Stimulated activated CD4-positive, alpha-beta T cell treated with anti-CD3 and anti-CD28 coated beads, Interleukin-15, amount 100 ng/mL, for 24 hours (primary cell): ENCODE measurements around the gene RALGPS1.

Experiments
- DNase-seq: peaks from one replicate; pipeline ENCODE4 v3.0.0-alpha.2; 2020

The RALGPS1 gene

DNA sequence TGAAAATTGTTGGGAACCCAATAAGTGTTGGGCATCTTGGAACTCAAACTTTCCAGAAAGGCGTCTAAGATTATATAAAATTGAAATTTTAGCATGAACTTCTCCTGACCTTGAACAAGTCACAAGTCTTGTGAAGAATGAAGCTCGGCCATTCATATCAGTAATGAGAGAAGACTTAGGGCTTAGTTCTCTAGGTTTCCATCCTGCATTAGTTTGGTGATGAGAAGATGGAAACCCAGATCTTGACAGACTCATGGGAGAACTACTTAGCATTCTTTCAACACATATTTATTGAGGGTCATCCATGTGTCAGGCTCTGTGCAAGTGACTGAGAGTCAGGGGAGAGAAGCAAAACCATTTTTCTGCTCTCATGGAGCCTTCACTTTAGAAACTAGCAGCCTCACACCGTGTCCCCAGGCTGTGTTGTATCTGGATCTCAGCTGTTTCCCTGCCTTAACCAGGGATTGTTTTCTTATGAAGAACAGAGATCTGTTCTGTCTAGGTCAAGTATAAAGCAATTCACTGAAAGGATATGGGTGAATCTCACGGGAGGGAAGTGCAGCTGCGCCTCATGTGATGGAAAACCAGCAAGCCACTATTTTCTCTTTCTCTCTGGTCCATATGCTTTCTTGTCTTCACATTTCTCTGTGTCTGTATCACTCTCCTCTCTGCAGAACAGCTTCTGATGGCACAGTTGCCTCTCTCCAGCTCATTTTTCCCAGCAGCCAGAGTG, 353.4 kb downstream of the RALGPS1 start:
- no peak for DNase-seq

DNA sequence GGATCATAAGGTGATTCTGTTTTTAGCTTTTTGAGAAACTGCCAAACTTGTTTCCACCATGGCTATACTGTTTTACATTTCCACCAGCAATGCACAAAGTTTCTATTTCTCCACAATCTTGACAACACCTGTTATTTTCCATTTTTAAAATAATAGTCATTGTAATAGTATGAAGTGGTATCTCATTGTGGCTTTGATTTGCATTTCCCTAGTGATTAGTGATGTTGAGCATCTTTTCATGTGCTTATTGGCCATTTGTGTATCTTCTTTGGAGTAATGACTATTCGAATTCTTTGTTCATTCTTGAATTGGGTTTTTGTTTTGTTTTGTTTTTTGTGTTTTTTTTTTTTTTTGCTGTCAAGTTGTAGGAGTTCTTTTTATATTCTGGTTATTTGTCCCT, 354.9 kb downstream of the RALGPS1 start:
- DNase-seq: no peak
